Measurements from ENCODE around the gene GAK.

The GAK gene

GRCh38 chr4:867526-868250 lies 64.4 kb downstream of the GAK start:
- Mint-ChIP-seq H3K27ac (peak overlapping the region; percentile 38), H3K36me3 (peaks cover 25% of the 10 kb centered on the region), H3K9me3 (no peaks in the 10 kb centered on the region), H3K4me3 (no peak overlapping the region), H3K4me1 (no peaks in the 10 kb centered on the region), H3K27me3 (no peaks in the 10 kb centered on the region)
- DNase-seq (ENCODE audit: low spot score in 2 of 2) (no peak), ATAC-seq (ENCODE audit: low read depth) (no peak)

DNA sequence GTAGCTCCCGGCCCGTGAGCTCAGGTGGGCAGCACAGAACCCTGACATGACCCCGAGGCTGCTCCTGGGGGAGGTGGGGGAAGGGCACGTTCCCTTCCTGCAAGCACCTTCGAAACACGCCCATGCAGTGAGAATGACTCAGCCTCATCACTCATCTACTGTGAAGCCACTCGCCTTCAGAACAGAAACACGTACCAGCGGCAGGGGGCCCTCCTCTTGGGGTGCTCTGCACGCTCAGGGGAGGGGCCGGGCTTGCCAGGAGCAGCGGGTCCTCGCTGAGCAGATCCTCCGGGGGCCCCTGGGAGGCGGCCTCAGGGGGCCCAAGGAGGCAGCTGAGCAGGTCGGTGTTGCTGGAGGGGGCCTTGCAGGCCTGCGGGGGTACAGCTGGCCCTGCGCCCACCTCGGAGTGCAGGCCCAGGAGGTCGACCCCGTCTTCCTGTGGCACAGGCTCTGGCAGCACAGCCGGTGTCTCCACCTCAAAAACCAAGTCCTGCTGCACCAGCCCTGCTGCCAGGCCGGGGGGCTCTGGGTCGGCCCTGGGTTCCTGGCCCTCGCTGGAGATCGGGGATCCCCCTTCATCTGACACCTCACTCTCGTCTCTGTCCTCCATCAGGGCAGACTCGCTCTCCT lies 65.2 kb downstream of the GAK start:
- ATAC-seq (ENCODE audit: low read depth): no peak
- H3K4me1 Mint-ChIP-seq: no peaks in the 10 kb centered on the region
- no peak overlapping the region for H3K27ac Mint-ChIP-seq
- no peak overlapping the region for H3K4me3 Mint-ChIP-seq
- no peak for DNase-seq (ENCODE audit: low spot score in 2 of 2)
- H3K27me3 Mint-ChIP-seq: no peaks in the 10 kb centered on the region
- H3K9me3 Mint-ChIP-seq: no peaks in the 10 kb centered on the region
- peaks cover 31% of the 10 kb centered on the region for H3K36me3 Mint-ChIP-seq

DNA sequence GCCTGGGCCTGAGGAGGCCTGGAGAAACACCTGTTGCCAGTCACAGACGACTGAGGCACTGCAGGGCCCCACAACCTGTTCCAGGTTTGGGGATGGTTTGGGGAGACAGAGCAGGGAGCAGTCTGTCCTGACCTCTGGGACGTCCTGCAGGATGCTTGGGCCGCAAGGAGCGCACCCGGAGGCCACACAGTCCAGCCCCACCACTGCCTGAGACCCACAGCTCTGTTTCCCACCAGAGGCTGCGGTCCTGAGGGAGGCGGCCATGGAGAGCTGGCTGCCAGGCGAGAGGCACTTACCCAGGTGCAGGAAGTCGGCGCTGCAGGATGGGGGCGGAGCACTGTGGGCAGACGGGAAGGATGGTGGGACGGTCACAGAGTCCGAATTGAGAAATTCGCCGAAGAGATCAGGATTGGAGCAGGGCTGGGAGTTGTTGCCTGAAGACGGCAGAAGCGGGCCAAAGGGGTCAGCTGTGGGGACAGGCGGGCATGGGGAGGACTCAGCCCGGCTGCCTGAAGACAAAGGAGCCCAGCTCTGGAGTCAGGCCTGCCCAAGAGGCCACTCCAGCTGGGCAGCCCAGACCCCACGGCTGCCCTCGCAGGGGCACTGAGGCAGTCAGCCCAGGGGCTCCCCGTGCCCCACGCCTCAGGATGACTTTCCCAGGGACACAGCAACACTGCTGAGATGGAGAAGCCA lies 65.9 kb downstream of the GAK start:
- Mint-ChIP-seq H3K4me1 (no peaks in the 10 kb centered on the region), H3K4me3 (no peak overlapping the region), H3K36me3 (peaks cover 37% of the 10 kb centered on the region), H3K9me3 (no peaks in the 10 kb centered on the region), H3K27ac (no peak overlapping the region), H3K27me3 (no peaks in the 10 kb centered on the region)
- DNase-seq (ENCODE audit: low spot score in 2 of 2): no peak
- no peak for ATAC-seq (ENCODE audit: low read depth)

DNA sequence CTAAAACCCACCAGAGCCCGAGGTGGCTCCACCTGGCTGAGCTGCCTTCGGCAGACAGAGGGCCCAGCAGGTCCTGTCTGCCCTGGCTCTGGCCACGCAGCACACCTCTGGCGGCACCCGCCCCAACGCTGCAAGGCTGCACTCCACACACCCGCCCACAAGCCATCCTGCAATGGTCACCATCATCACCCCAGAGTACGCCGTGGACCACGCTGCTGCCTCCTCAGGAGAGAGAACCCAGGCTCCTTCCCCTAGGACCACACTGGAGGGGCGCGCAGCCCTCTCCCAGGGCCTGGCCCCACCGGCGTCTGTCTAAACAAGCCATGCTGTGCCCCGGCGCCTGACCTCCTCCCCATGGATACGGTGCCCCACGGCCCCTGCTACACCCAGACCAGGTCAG lies 66.5 kb downstream of the GAK start:
- no peaks in the 10 kb centered on the region for H3K9me3 Mint-ChIP-seq
- H3K27me3 Mint-ChIP-seq: no peaks in the 10 kb centered on the region
- H3K36me3 Mint-ChIP-seq: peaks cover 40% of the 10 kb centered on the region

GRCh38 chr4:865121-865465 lies 67.0 kb downstream of the GAK start:
- H3K36me3 Mint-ChIP-seq: peaks cover 40% of the 10 kb centered on the region
- H3K27me3 Mint-ChIP-seq: no peaks in the 10 kb centered on the region
- no peak overlapping the region for H3K27ac Mint-ChIP-seq
- H3K4me1 Mint-ChIP-seq: no peaks in the 10 kb centered on the region
- no peaks in the 10 kb centered on the region for H3K9me3 Mint-ChIP-seq
- ATAC-seq (ENCODE audit: low read depth): no peak
- no peak overlapping the region for H3K4me3 Mint-ChIP-seq
- DNase-seq (ENCODE audit: low spot score in 2 of 2): no peak

More for the DNA sequence above, 66.5 kb downstream of the GAK start:
- H3K27ac Mint-ChIP-seq: no peak overlapping the region
- H3K4me1 Mint-ChIP-seq: no peaks in the 10 kb centered on the region
- DNase-seq (ENCODE audit: low spot score in 2 of 2) (no peak), ATAC-seq (ENCODE audit: low read depth) (no peak)
- H3K4me3 Mint-ChIP-seq: no peak overlapping the region

GRCh38 chr4:864456-865120 lies 67.5 kb downstream of the GAK start:
- no peaks in the 10 kb centered on the region for H3K9me3 Mint-ChIP-seq
- peaks cover 2% of the 10 kb centered on the region for H3K4me1 Mint-ChIP-seq
- no peak overlapping the region for H3K27ac Mint-ChIP-seq
- no peak overlapping the region for H3K4me3 Mint-ChIP-seq
- ATAC-seq (ENCODE audit: low read depth) (no peak), DNase-seq (ENCODE audit: low spot score in 2 of 2) (no peak)
- no peaks in the 10 kb centered on the region for H3K27me3 Mint-ChIP-seq
- peaks cover 40% of the 10 kb centered on the region for H3K36me3 Mint-ChIP-seq

DNA sequence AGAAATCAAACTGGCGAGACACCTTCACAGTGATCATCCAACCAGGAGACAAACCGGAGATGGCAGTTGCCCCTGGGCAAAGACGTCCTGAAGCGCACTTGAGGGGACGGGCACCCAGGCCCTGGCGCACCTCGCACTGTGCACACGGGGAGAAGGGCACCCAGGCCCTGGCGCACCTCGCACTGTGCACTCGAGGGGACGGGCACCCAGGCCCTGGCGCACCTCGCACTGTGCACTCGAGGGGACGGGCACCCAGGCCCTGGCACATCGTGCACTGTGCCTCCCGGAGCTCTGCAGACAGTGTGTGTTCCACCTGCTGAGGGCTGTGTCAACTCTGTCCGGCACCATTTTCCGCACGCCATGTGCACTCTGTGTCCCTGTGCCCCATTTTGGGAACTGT lies 71.6 kb downstream of the GAK start:
- no peak overlapping the region for H3K27ac Mint-ChIP-seq
- no peaks in the 10 kb centered on the region for H3K27me3 Mint-ChIP-seq
- H3K4me3 Mint-ChIP-seq: no peak overlapping the region
- peaks cover 8% of the 10 kb centered on the region for H3K4me1 Mint-ChIP-seq
- ATAC-seq (ENCODE audit: low read depth) (no peak), DNase-seq (ENCODE audit: low spot score in 2 of 2) (no peak)
- H3K9me3 Mint-ChIP-seq: peaks cover 7% of the 10 kb centered on the region
- H3K36me3 Mint-ChIP-seq: peaks cover 53% of the 10 kb centered on the region

GRCh38 chr4:859496-859895 lies 72.6 kb downstream of the GAK start:
- ATAC-seq (ENCODE audit: low read depth): no peak
- no peak for DNase-seq (ENCODE audit: low spot score in 2 of 2)
- Mint-ChIP-seq H3K27me3 (no peaks in the 10 kb centered on the region), H3K9me3 (peaks cover 7% of the 10 kb centered on the region), H3K4me3 (no peak overlapping the region), H3K27ac (no peak overlapping the region), H3K36me3 (peaks cover 54% of the 10 kb centered on the region), H3K4me1 (peaks cover 8% of the 10 kb centered on the region)

GRCh38 chr4:858831-859451 lies 73.2 kb downstream of the GAK start:
- no peaks in the 10 kb centered on the region for H3K27me3 Mint-ChIP-seq
- H3K4me3 Mint-ChIP-seq: no peak overlapping the region
- peaks cover 8% of the 10 kb centered on the region for H3K4me1 Mint-ChIP-seq
- ATAC-seq (ENCODE audit: low read depth) (no peak), DNase-seq (ENCODE audit: low spot score in 2 of 2) (no peak)
- peaks cover 7% of the 10 kb centered on the region for H3K9me3 Mint-ChIP-seq
- H3K27ac Mint-ChIP-seq: no peak overlapping the region
- peaks cover 55% of the 10 kb centered on the region for H3K36me3 Mint-ChIP-seq

- ATAC-seq (ENCODE audit: low read depth) (no peak), DNase-seq (ENCODE audit: low spot score in 2 of 2) (no peak)
- Mint-ChIP-seq H3K4me3 (no peak overlapping the region), H3K27ac (no peak overlapping the region), H3K36me3 (peaks cover 51% of the 10 kb centered on the region), H3K27me3 (no peaks in the 10 kb centered on the region), H3K4me1 (peaks cover 8% of the 10 kb centered on the region), H3K9me3 (peaks cover 7% of the 10 kb centered on the region)
These were observed 74.1 kb downstream of the GAK start for GRCh38 chr4:858041-858481.

GRCh38 chr4:857461-857860 lies 74.7 kb downstream of the GAK start:
- Mint-ChIP-seq H3K27me3 (no peaks in the 10 kb centered on the region), H3K4me3 (no peak overlapping the region), H3K36me3 (peaks cover 46% of the 10 kb centered on the region), H3K27ac (no peak overlapping the region), H3K4me1 (peaks cover 8% of the 10 kb centered on the region), H3K9me3 (peaks cover 7% of the 10 kb centered on the region)
- DNase-seq (ENCODE audit: low spot score in 2 of 2) (no peak), ATAC-seq (ENCODE audit: low read depth) (no peak)

- Mint-ChIP-seq H3K36me3 (peaks cover 39% of the 10 kb centered on the region), H3K27me3 (no peaks in the 10 kb centered on the region), H3K4me3 (no peak overlapping the region), H3K9me3 (peaks cover 7% of the 10 kb centered on the region), H3K27ac (peak overlapping the region; percentile 95), H3K4me1 (peaks cover 8% of the 10 kb centered on the region)
- peak; percentile 32 for ATAC-seq (ENCODE audit: low read depth)
- DNase-seq (ENCODE audit: low spot score in 2 of 2): no peak
These were observed 75.8 kb downstream of the GAK start for GRCh38 chr4:856225-856901.

DNA sequence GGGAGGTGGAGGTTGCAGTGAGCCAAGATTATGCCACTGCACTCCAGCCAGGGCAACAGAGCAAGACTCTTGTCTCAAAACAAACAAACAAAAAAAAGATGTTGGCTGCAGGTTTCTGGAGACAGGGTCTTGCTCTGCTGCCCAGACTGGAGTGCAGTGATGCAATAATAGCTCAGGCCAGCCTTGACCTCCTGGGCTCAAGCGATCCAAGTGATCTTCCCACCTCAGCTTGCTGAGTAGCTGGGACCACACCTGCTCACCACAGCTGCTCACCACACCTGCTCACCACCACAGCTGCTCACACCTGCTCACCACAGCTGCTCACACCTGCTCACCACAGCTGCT lies 76.3 kb downstream of the GAK start:
- H3K4me3 Mint-ChIP-seq: no peak overlapping the region
- peaks cover 39% of the 10 kb centered on the region for H3K36me3 Mint-ChIP-seq
- H3K9me3 Mint-ChIP-seq: peaks cover 7% of the 10 kb centered on the region
- no peak for ATAC-seq (ENCODE audit: low read depth)
- no peak for DNase-seq (ENCODE audit: low spot score in 2 of 2)
- no peaks in the 10 kb centered on the region for H3K27me3 Mint-ChIP-seq
- peak overlapping the region; percentile 95 for H3K27ac Mint-ChIP-seq
- H3K4me1 Mint-ChIP-seq: peaks cover 8% of the 10 kb centered on the region
